Thoracic aorta (tissue), 2 donors: ENCODE results near the gene PAEP. TPM values are rescaled to one million over a fixed set of nuclear protein-coding genes. Genes with fewer than 3 reads are reported as not detected.
A peak's percentile ranks its signal among the peaks of the same experiment; 100 is the strongest.

Experiments used
- ATAC-seq: fragments of 150-250 bp; one replicate; pipeline ENCODE4 v1.8.0; 2017; ENCODE audit warnings: low read depth; ENCODE audit not compliant: insufficient number of reproducible peaks, low FRiP score
- DNase-seq: peaks from one replicate; pipeline ENCODE4 v3.0.0-alpha.2; 2020; ENCODE audit warnings: low spot score
- H3K27ac ChIP-seq, 2 donors: fragments of 200-600 bp; sonication (generic); 1 replicate in 1 of 2; 2 replicates in 1 of 2; pipeline ENCODE4 v1.5.1; 2016; ENCODE audit warnings: mild to moderate bottlenecking in 2 of 2, moderate library complexity in 2 of 2
- H3K27me3 ChIP-seq: fragments of 200-600 bp; sonication (generic); replicated peaks from 2 replicates; pipeline ENCODE4 v1.6.0; 2016; ENCODE audit warnings: mild to moderate bottlenecking; ENCODE audit not compliant: insufficient read depth
- H3K36me3 ChIP-seq: fragments of 200-600 bp; sonication (generic); one replicate; pipeline ENCODE4 v1.5.1; 2016
- H3K4me1 ChIP-seq, 2 donors: fragments of 200-600 bp; sonication (generic); 1 replicate in 1 of 2; 2 replicates in 1 of 2; pipeline versions ENCODE4 v1.5.1 to v1.6.0; 2016; ENCODE audit warnings: low read depth in 2 of 2, mild to moderate bottlenecking in 1 of 2; ENCODE audit not compliant: control insufficient read depth in 1 of 2
- H3K4me3 ChIP-seq: fragments of 200-600 bp; sonication (generic); 2 replicates; pipeline ENCODE4 v1.5.1; 2016; ENCODE audit warnings: mild to moderate bottlenecking
- H3K9me3 ChIP-seq: fragments of 200-600 bp; sonication (generic); 2 replicates; pipeline ENCODE4 v1.5.1; 2016
- CTCF ChIP-seq: fragments of 200-600 bp; sonication (generic); IDR thresholded peaks from one replicate; pipeline ENCODE4 v1.5.1; 2019; ENCODE audit warnings: antibody characterized with exemption
- total RNA-seq, 2 donors: library from RNA; depleted of rRNA; stranded (reverse); fragments of >200 nt; gene quantifications; one replicate each; pipeline versions ENCODE4 v1.1.0 to v1.2.3, GENCODE V29; 2016

Gene PAEP
- total RNA-seq, 2 donors from 2014 or later = not detected

GRCh38 chr9:135600296-135600817 is 38.8 kb downstream of the PAEP start:
- H3K36me3 ChIP-seq = no peaks in the 10 kb centered on the region
- no peak for DNase-seq
- no peak for TF ChIP-seq CTCF
- H3K4me1 ChIP-seq = no peaks in the 10 kb centered on the region
- no peaks in the 10 kb centered on the region for H3K27me3 ChIP-seq
- no peak for ATAC-seq
- H3K9me3 ChIP-seq = no peaks in the 10 kb centered on the region
- no peak overlapping the region for H3K4me3 ChIP-seq
- H3K27ac ChIP-seq = no peak overlapping the region

GRCh38 chr9:135601988-135602387 is 40.4 kb downstream of the PAEP start:
- ATAC-seq (no peak), DNase-seq (no peak)
- H3K36me3 ChIP-seq = no peaks in the 10 kb centered on the region
- no peak overlapping the region for H3K4me3 ChIP-seq
- H3K27ac ChIP-seq = no peak overlapping the region
- no peaks in the 10 kb centered on the region for H3K27me3 ChIP-seq
- H3K9me3 ChIP-seq = no peaks in the 10 kb centered on the region
- TF ChIP-seq CTCF = no peak
- no peaks in the 10 kb centered on the region for H3K4me1 ChIP-seq

- DNase-seq = no peak
- no peak for ATAC-seq
- Histone ChIP-seq H3K9me3 (no peaks in the 10 kb centered on the region), H3K36me3 (no peaks in the 10 kb centered on the region), H3K4me3 (no peak overlapping the region), H3K27me3 (no peaks in the 10 kb centered on the region), H3K4me1 (no peaks in the 10 kb centered on the region), H3K27ac (no peak overlapping the region)
- peak; percentile 53 for TF ChIP-seq CTCF
Measured at GRCh38 chr9:135602789-135603481, 41.4 kb downstream of the PAEP start.

- no peak for ATAC-seq
- Histone ChIP-seq H3K27me3 (no peaks in the 10 kb centered on the region), H3K27ac (no peak overlapping the region), H3K36me3 (no peaks in the 10 kb centered on the region), H3K4me3 (no peak overlapping the region), H3K4me1 (no peaks in the 10 kb centered on the region), H3K9me3 (no peaks in the 10 kb centered on the region)
- no peak for TF ChIP-seq CTCF
- DNase-seq = no peak
Measured at GRCh38 chr9:135604437-135605237, 43.1 kb downstream of the PAEP start.

GRCh38 chr9:135605238-135605781 is 43.8 kb downstream of the PAEP start:
- ATAC-seq = no peak
- H3K27ac ChIP-seq = no peak overlapping the region
- no peaks in the 10 kb centered on the region for H3K36me3 ChIP-seq
- H3K4me1 ChIP-seq = no peaks in the 10 kb centered on the region
- no peak for TF ChIP-seq CTCF
- no peak overlapping the region for H3K4me3 ChIP-seq
- H3K9me3 ChIP-seq = no peaks in the 10 kb centered on the region
- no peak for DNase-seq
- H3K27me3 ChIP-seq = no peaks in the 10 kb centered on the region
